Smooth muscle cell of the brain vasculature (primary cell): ENCODE measurements around the gene RPGRIP1L.

Experiments
- DNase-seq: peaks from one replicate; pipeline ENCODE4 v3.0.0-alpha.2; 2012; ENCODE audit warnings: low read depth, low spot score

RPGRIP1L gene

GRCh38 chr16:53600616-53601015 lies 103.0 kb downstream of the RPGRIP1L start:
- DNase-seq, result no peak

GRCh38 chr16:53600126-53600525 lies 103.5 kb downstream of the RPGRIP1L start:
- no peak for DNase-seq

GRCh38 chr16:53599548-53599947 lies 104.1 kb downstream of the RPGRIP1L start:
- DNase-seq, result no peak

- DNase-seq, result no peak
These were observed 105.0 kb downstream of the RPGRIP1L start for GRCh38 chr16:53598511-53599275.

- DNase-seq, result no peak
These were observed 105.9 kb downstream of the RPGRIP1L start for GRCh38 chr16:53597776-53598175.

- no peak for DNase-seq
These were observed 115.5 kb downstream of the RPGRIP1L start for GRCh38 chr16:53588081-53588648.

- DNase-seq, result no peak
These were observed 120.3 kb downstream of the RPGRIP1L start for GRCh38 chr16:53583401-53583800.

- no peak for DNase-seq
These were observed 121.9 kb downstream of the RPGRIP1L start for GRCh38 chr16:53581784-53582183.

- DNase-seq, result no peak
These were observed 123.4 kb downstream of the RPGRIP1L start for GRCh38 chr16:53580038-53580802.

GRCh38 chr16:53576904-53577303 lies 126.8 kb downstream of the RPGRIP1L start:
- DNase-seq, result no peak

GRCh38 chr16:53576210-53576609 lies 127.4 kb downstream of the RPGRIP1L start:
- no peak for DNase-seq

- no peak for DNase-seq
These were observed 131.9 kb downstream of the RPGRIP1L start for GRCh38 chr16:53571763-53572162.

- no peak for DNase-seq
These were observed 137.0 kb downstream of the RPGRIP1L start for GRCh38 chr16:53566552-53567245.

GRCh38 chr16:53565296-53565863 lies 138.3 kb downstream of the RPGRIP1L start:
- DNase-seq, result no peak

- no peak for DNase-seq
These were observed 140.2 kb downstream of the RPGRIP1L start for GRCh38 chr16:53563426-53563825.

GRCh38 chr16:53561101-53561888 lies 142.4 kb downstream of the RPGRIP1L start:
- DNase-seq, result no peak

GRCh38 chr16:53559270-53559951 lies 144.2 kb downstream of the RPGRIP1L start:
- DNase-seq, result no peak

- DNase-seq, result no peak
These were observed 144.9 kb downstream of the RPGRIP1L start for GRCh38 chr16:53558710-53559109.

GRCh38 chr16:53556521-53556920 lies 147.1 kb downstream of the RPGRIP1L start:
- DNase-seq, result no peak

- DNase-seq, result peak; percentile 45
These were observed 153.5 kb downstream of the RPGRIP1L start for GRCh38 chr16:53549970-53550690.
